ENCODE measurements around the gene METTL4.
A peak's percentile ranks its signal among the peaks of the same experiment; 100 is the strongest.

METTL4 gene

DNA sequence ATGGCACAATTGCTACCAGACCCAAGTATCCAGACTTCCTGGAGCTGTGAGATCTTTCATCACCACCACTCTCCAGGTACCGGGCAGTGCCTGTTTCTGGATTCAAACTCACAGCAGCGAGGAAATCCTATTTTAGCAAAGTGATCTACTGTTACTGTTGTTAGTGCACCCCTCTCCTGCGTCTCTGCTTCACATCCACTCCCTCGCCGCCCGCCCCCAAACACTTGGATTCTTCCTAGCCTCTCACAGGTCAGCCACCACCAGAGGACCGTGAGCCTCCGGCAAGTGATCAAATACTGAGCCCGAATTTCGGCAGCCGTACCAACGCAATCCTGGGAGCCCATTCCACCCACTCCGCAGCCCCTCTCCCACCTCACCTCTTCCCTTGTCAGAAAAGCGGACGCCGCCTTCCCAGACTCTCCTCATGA lies 519 bp downstream of the METTL4 start (continued):
- TF ChIP-seq, protein P1, sequence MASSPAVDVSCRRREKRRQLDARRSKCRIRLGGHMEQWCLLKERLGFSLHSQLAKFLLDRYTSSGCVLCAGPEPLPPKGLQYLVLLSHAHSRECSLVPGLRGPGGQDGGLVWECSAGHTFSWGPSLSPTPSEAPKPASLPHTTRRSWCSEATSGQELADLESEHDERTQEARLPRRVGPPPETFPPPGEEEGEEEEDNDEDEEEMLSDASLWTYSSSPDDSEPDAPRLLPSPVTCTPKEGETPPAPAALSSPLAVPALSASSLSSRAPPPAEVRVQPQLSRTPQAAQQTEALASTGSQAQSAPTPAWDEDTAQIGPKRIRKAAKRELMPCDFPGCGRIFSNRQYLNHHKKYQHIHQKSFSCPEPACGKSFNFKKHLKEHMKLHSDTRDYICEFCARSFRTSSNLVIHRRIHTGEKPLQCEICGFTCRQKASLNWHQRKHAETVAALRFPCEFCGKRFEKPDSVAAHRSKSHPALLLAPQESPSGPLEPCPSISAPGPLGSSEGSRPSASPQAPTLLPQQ (tag by site-specific recombination; IDR thresholded peaks at IDR 0.05), result 0 out of 2 replicates have a peak, but pooled peaks have one; percentile 21
- TF ChIP-seq ZBTB1 (tag by site-specific recombination; IDR thresholded peaks at IDR 0.05) (no peak), ZFP37 (tag by site-specific recombination; IDR thresholded peaks at IDR 0.05) (peak; percentile 18; the same call in 1 of the 2 replicates), ZNF391 (tag by site-specific recombination; IDR thresholded peaks at IDR 0.05; ENCODE audit: borderline replicate concordance, low read depth) (no peak), SETDB1 (IDR thresholded peaks at IDR 0.05; ENCODE audit: insufficient read length, low read length) (no peak), ZNF785 (tag by site-specific recombination; IDR thresholded peaks at IDR 0.05) (no peak), ZNF555 (tag by site-specific recombination; conservative IDR thresholded peaks at IDR 0.05) (no peak), IKZF3 (tag by site-specific recombination; IDR thresholded peaks at IDR 0.05) (no peak), ZFHX2 (tag by site-specific recombination; conservative IDR thresholded peaks at IDR 0.05) (peak; percentile 74), ZNF48 (tag by site-specific recombination; IDR thresholded peaks at IDR 0.05) (no peak), ZNF544 (tag by site-specific recombination; IDR thresholded peaks at IDR 0.05) (no peak), ZBTB8A (tag by site-specific recombination; IDR thresholded peaks at IDR 0.05) (peak; percentile 79; the same call in 1 of the 2 replicates), ZNF366 (tag by site-specific recombination; conservative IDR thresholded peaks at IDR 0.05) (0 out of 2 replicates have a peak, but pooled peaks have one; percentile 9), ZNF560 (tag by site-specific recombination; IDR thresholded peaks at IDR 0.05; ENCODE audit: borderline replicate concordance) (no peak), KLF1 (tag by site-specific recombination; IDR thresholded peaks at IDR 0.05) (0 out of 2 replicates have a peak, but pooled peaks have one; percentile 20), ZNF114 (tag by site-specific recombination; IDR thresholded peaks at IDR 0.05) (no peak), ZNF423 (tag by site-specific recombination; IDR thresholded peaks at IDR 0.05) (no peak), ZNF302 (tag by site-specific recombination; IDR thresholded peaks at IDR 0.05; ENCODE audit: low read depth) (no peak), ZNF211 (tag by site-specific recombination; IDR thresholded peaks at IDR 0.05; ENCODE audit: low read depth) (no peak)
- TF ChIP-seq, protein P2, sequence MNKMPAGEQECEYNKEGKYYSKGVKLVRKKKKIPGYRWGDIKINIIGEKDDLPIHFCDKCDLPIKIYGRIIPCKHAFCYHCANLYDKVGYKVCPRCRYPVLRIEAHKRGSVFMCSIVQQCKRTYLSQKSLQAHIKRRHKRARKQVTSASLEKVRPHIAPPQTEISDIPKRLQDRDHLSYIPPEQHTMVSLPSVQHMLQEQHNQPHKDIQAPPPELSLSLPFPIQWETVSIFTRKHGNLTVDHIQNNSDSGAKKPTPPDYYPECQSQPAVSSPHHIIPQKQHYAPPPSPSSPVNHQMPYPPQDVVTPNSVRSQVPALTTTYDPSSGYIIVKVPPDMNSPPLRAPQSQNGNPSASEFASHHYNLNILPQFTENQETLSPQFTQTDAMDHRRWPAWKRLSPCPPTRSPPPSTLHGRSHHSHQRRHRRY (tag by site-specific recombination; IDR thresholded peaks at IDR 0.05), result no peak
- TF ChIP-seq, protein P3, sequence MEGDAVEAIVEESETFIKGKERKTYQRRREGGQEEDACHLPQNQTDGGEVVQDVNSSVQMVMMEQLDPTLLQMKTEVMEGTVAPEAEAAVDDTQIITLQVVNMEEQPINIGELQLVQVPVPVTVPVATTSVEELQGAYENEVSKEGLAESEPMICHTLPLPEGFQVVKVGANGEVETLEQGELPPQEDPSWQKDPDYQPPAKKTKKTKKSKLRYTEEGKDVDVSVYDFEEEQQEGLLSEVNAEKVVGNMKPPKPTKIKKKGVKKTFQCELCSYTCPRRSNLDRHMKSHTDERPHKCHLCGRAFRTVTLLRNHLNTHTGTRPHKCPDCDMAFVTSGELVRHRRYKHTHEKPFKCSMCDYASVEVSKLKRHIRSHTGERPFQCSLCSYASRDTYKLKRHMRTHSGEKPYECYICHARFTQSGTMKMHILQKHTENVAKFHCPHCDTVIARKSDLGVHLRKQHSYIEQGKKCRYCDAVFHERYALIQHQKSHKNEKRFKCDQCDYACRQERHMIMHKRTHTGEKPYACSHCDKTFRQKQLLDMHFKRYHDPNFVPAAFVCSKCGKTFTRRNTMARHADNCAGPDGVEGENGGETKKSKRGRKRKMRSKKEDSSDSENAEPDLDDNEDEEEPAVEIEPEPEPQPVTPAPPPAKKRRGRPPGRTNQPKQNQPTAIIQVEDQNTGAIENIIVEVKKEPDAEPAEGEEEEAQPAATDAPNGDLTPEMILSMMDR (tag by site-specific recombination; IDR thresholded peaks at IDR 0.05), result peak; percentile 60
- TF ChIP-seq, protein P4, sequence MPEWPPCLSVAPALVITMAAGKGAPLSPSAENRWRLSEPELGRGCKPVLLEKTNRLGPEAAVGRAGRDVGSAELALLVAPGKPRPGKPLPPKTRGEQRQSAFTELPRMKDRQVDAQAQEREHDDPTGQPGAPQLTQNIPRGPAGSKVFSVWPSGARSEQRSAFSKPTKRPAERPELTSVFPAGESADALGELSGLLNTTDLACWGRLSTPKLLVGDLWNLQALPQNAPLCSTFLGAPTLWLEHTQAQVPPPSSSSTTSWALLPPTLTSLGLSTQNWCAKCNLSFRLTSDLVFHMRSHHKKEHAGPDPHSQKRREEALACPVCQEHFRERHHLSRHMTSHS (tag by site-specific recombination; IDR thresholded peaks at IDR 0.05), result no peak
- TF ChIP-seq, protein P5, sequence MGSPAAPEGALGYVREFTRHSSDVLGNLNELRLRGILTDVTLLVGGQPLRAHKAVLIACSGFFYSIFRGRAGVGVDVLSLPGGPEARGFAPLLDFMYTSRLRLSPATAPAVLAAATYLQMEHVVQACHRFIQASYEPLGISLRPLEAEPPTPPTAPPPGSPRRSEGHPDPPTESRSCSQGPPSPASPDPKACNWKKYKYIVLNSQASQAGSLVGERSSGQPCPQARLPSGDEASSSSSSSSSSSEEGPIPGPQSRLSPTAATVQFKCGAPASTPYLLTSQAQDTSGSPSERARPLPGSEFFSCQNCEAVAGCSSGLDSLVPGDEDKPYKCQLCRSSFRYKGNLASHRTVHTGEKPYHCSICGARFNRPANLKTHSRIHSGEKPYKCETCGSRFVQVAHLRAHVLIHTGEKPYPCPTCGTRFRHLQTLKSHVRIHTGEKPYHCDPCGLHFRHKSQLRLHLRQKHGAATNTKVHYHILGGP (tag by site-specific recombination; IDR thresholded peaks at IDR 0.05), result no peak
- TF ChIP-seq, protein P6, sequence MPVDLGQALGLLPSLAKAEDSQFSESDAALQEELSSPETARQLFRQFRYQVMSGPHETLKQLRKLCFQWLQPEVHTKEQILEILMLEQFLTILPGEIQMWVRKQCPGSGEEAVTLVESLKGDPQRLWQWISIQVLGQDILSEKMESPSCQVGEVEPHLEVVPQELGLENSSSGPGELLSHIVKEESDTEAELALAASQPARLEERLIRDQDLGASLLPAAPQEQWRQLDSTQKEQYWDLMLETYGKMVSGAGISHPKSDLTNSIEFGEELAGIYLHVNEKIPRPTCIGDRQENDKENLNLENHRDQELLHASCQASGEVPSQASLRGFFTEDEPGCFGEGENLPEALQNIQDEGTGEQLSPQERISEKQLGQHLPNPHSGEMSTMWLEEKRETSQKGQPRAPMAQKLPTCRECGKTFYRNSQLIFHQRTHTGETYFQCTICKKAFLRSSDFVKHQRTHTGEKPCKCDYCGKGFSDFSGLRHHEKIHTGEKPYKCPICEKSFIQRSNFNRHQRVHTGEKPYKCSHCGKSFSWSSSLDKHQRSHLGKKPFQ (tag by site-specific recombination; IDR thresholded peaks at IDR 0.05), result no peak
- TF ChIP-seq, protein P7, sequence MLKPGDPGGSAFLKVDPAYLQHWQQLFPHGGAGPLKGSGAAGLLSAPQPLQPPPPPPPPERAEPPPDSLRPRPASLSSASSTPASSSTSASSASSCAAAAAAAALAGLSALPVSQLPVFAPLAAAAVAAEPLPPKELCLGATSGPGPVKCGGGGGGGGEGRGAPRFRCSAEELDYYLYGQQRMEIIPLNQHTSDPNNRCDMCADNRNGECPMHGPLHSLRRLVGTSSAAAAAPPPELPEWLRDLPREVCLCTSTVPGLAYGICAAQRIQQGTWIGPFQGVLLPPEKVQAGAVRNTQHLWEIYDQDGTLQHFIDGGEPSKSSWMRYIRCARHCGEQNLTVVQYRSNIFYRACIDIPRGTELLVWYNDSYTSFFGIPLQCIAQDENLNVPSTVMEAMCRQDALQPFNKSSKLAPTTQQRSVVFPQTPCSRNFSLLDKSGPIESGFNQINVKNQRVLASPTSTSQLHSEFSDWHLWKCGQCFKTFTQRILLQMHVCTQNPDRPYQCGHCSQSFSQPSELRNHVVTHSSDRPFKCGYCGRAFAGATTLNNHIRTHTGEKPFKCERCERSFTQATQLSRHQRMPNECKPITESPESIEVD (tag by site-specific recombination; IDR thresholded peaks at IDR 0.05), result no peak
- TF ChIP-seq, protein P8, sequence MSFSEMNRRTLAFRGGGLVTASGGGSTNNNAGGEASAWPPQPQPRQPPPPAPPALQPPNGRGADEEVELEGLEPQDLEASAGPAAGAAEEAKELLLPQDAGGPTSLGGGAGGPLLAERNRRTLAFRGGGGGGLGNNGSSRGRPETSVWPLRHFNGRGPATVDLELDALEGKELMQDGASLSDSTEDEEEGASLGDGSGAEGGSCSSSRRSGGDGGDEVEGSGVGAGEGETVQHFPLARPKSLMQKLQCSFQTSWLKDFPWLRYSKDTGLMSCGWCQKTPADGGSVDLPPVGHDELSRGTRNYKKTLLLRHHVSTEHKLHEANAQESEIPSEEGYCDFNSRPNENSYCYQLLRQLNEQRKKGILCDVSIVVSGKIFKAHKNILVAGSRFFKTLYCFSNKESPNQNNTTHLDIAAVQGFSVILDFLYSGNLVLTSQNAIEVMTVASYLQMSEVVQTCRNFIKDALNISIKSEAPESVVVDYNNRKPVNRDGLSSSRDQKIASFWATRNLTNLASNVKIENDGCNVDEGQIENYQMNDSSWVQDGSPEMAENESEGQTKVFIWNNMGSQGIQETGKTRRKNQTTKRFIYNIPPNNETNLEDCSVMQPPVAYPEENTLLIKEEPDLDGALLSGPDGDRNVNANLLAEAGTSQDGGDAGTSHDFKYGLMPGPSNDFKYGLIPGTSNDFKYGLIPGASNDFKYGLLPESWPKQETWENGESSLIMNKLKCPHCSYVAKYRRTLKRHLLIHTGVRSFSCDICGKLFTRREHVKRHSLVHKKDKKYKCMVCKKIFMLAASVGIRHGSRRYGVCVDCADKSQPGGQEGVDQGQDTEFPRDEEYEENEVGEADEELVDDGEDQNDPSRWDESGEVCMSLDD (tag by site-specific recombination; IDR thresholded peaks at IDR 0.05), result peak; percentile 14; the same call in 1 of the 2 replicates

Data from HEK293 (cell line).